Endothelial cell of umbilical vein (primary cell): Measurements from ENCODE around the gene ATIC.

Source experiments
- EZH2 ChIP-seq: IDR thresholded peaks from 2 replicates; pipeline ENCODE4 v1.6.1; 2012; ENCODE audit warnings: borderline replicate concordance, low read depth, mild to moderate bottlenecking, moderate library complexity, low read length, inconsistent platforms; ENCODE audit not compliant: severe bottlenecking
- FOS ChIP-seq: IDR thresholded peaks from 2 replicates; pipeline ENCODE4 v1.6.1; 2011; ENCODE audit warnings: mild to moderate bottlenecking, low read length, moderate library complexity, borderline replicate concordance; ENCODE audit not compliant: insufficient read depth
- GATA2 ChIP-seq: IDR thresholded peaks from 2 replicates; pipeline ENCODE4 v1.7.0; 2011; ENCODE audit warnings: low read depth, mild to moderate bottlenecking, moderate library complexity, mixed read lengths, low read length; ENCODE audit not compliant: insufficient read length, insufficient read depth
- JUN ChIP-seq: IDR thresholded peaks from 2 replicates; pipeline ENCODE4 v1.6.1; 2011; ENCODE audit warnings: borderline replicate concordance, low read depth; ENCODE audit not compliant: insufficient read length, insufficient read depth
- MYC ChIP-seq: IDR thresholded peaks from one replicate; pipeline ENCODE4 v1.6.1; 2011; ENCODE audit warnings: mild to moderate bottlenecking, low read depth, low read length
- POLR2A ChIP-seq: IDR thresholded peaks from 2 replicates; pipeline ENCODE4 v1.6.1; 2012; ENCODE audit warnings: low read depth, mild to moderate bottlenecking, control low read depth, low read length
- POLR2AphosphoS5 ChIP-seq: IDR thresholded peaks from 2 replicates; pipeline ENCODE4 v1.6.1; 2012; ENCODE audit warnings: low read depth, mild to moderate bottlenecking, control low read depth, low read length, moderate library complexity; ENCODE audit not compliant: insufficient read depth
- TF ChIP-seq, protein P1 (sequence below), 2 donors: IDR thresholded peaks; 1 replicate in 1 of 2; 2 replicates in 1 of 2; pipeline ENCODE4 v1.5.1; 2011; ENCODE audit warnings: low read length in 2 of 2, mild to moderate bottlenecking in 2 of 2, moderate library complexity in 2 of 2, control low read depth in 1 of 2, inconsistent platforms in 1 of 2, low read depth in 1 of 2; ENCODE audit not compliant: insufficient read depth in 1 of 2; ENCODE audit errors: extremely low read depth in 1 of 2
- TF ChIP-seq, protein P2 (sequence below): IDR thresholded peaks from 2 replicates; pipeline ENCODE4 v1.6.1; 2011; ENCODE audit not compliant: insufficient read depth, insufficient read length

DNA sequence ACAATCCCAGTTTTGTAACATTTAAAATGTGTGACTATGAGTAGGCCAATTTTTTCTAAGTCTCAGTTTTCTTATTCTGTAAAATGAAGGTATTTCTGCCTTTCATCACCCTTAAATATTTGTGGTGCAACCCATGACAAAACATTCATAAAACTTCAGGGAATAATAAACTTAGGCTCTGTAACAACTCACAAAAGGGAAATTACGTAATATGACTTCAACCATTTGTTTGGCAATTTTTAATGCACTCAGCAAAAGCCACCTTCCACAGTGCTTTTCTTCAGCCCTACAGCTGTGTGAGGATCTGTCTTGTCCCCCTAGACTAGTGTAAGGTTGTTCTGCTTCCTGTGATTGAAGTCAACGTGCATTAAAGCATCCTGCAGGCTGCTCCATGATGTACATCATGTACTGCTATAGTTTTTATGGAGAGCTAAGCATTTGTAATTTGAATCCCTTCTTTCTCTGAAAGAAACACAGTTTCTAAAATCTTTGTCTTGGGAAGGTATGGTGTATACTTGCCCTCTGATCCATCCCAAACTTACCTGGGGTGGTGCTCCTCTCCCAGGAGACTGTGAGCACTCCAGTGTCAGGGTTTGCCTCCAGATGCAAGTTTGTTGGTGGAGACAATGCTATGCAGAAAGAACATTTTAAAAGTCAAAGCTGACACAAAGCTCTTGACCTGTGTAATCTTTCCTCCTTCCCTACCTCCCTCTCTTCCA lies 84.9 kb downstream of the ATIC start:
- TF ChIP-seq POLR2A (no peak), POLR2AphosphoS5 (no peak), MYC (no peak), EZH2 (no peak), GATA2 (no peak), JUN (no peak), FOS (no peak)
- TF ChIP-seq, protein P1, sequence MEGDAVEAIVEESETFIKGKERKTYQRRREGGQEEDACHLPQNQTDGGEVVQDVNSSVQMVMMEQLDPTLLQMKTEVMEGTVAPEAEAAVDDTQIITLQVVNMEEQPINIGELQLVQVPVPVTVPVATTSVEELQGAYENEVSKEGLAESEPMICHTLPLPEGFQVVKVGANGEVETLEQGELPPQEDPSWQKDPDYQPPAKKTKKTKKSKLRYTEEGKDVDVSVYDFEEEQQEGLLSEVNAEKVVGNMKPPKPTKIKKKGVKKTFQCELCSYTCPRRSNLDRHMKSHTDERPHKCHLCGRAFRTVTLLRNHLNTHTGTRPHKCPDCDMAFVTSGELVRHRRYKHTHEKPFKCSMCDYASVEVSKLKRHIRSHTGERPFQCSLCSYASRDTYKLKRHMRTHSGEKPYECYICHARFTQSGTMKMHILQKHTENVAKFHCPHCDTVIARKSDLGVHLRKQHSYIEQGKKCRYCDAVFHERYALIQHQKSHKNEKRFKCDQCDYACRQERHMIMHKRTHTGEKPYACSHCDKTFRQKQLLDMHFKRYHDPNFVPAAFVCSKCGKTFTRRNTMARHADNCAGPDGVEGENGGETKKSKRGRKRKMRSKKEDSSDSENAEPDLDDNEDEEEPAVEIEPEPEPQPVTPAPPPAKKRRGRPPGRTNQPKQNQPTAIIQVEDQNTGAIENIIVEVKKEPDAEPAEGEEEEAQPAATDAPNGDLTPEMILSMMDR (IDR thresholded peaks at IDR 0.05; ENCODE audit: extremely low read depth in 1 of 2, insufficient read depth in 1 of 2, low read depth in 1 of 2, low read length in 2 of 2) = no peak
- TF ChIP-seq, protein P2, sequence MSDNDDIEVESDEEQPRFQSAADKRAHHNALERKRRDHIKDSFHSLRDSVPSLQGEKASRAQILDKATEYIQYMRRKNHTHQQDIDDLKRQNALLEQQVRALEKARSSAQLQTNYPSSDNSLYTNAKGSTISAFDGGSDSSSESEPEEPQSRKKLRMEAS = no peak
